ENCODE measurements around the gene EPN3. TPM values are rescaled to one million over a fixed set of nuclear protein-coding genes. Genes with fewer than 3 reads are reported as not detected.

The EPN3 gene
- total RNA-seq, 1 experiment from 2014 or later: 20.5 TPM

GRCh38 chr17:50517504-50518383 is 14.8 kb upstream of the EPN3 start:
- Histone ChIP-seq H3K4me3 (ENCODE audit: low read length) (no peak overlapping the region), H3K9me3 (ENCODE audit: low read length) (no peaks in the 10 kb centered on the region), H3K27me3 (ENCODE audit: low read length) (no peaks in the 10 kb centered on the region), H4K20me1 (ENCODE audit: low read length) (no peaks in the 10 kb centered on the region), H3K27ac (ENCODE audit: low read length) (no peak overlapping the region), H3F3A (ENCODE audit: low read length, unreplicated experiment) (no peaks in the 10 kb centered on the region), H3K9ac (ENCODE audit: low read length) (no peak overlapping the region), H3K4me1 (ENCODE audit: insufficient read depth, low read length) (peaks cover 3% of the 10 kb centered on the region; the same call in 1 of the 2 replicates), H3K9me2 (replicated peaks; ENCODE audit: low read length) (no peaks in the 10 kb centered on the region), H2AFZ (ENCODE audit: low read length) (no peak overlapping the region), H3K4me2 (ENCODE audit: low read length) (no peak overlapping the region), H3K79me2 (ENCODE audit: low read length) (no peaks in the 10 kb centered on the region), H3K36me3 (ENCODE audit: low read depth, low read length) (no peaks in the 10 kb centered on the region)
- ATAC-seq (no peak), DNase-seq (no peak)
- POLR2A ChIA-PET (ENCODE audit: unreplicated experiment): no interaction called here
- intact Hi-C loops (cut with micrococcal nuclease): no loop called here
- CTCF ChIA-PET: no interaction called here
- TF ChIP-seq EZH2 (IDR thresholded peaks at IDR 0.05; ENCODE audit: low read length, unreplicated experiment) (no peak), EZH2phosphoT487 (IDR thresholded peaks at IDR 0.05; ENCODE audit: borderline replicate concordance, low read length) (no peak)
- TF ChIP-seq, protein P1, sequence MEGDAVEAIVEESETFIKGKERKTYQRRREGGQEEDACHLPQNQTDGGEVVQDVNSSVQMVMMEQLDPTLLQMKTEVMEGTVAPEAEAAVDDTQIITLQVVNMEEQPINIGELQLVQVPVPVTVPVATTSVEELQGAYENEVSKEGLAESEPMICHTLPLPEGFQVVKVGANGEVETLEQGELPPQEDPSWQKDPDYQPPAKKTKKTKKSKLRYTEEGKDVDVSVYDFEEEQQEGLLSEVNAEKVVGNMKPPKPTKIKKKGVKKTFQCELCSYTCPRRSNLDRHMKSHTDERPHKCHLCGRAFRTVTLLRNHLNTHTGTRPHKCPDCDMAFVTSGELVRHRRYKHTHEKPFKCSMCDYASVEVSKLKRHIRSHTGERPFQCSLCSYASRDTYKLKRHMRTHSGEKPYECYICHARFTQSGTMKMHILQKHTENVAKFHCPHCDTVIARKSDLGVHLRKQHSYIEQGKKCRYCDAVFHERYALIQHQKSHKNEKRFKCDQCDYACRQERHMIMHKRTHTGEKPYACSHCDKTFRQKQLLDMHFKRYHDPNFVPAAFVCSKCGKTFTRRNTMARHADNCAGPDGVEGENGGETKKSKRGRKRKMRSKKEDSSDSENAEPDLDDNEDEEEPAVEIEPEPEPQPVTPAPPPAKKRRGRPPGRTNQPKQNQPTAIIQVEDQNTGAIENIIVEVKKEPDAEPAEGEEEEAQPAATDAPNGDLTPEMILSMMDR (conservative IDR thresholded peaks at IDR 0.05; ENCODE audit: low read depth, low read length): no peak
- no TSS peak for BruUV-seq (replicated peaks)

DNA sequence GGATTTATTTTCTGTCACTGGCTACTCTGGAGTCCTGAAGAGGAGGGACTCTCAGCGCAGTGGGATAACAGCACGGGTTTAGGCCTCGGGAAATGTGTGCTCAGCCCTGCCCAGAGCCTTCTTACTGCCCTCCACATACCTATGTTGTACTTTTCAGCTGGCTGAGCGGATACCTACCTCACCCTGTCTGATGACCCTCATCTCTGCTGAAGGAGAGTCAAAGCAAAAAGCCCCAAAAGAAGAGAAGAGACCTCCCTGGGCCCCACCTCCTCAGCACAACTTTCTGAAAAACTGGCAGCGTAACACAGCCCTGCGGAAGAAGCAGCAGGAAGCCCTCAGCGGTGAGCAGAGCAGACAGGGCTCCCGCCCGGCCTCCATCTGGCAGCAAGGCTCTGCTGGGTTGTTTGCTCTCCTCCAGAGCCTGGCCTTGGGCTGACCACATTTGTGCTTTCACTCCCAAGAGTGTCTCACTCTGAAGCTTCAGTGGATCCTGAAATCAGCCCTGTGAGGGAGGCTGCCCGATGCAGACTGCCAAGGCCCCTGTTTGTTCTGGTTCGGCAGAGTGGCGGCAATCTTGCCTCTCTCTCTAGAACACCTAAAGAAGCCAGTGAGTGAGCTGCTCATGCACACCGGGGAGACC is 14.0 kb upstream of the EPN3 start:
- Histone ChIP-seq H3K4me1 (ENCODE audit: insufficient read depth, low read length) (peaks cover 3% of the 10 kb centered on the region; the same call in 1 of the 2 replicates), H3K9ac (ENCODE audit: low read length) (no peak overlapping the region)
- no TSS peak for BruUV-seq (replicated peaks)

More for the DNA sequence above, 14.0 kb upstream of the EPN3 start:
- H3K9me3 ChIP-seq (ENCODE audit: low read length): no peaks in the 10 kb centered on the region
- TF ChIP-seq EZH2phosphoT487 (IDR thresholded peaks at IDR 0.05; ENCODE audit: borderline replicate concordance, low read length) (no peak), EZH2 (IDR thresholded peaks at IDR 0.05; ENCODE audit: low read length, unreplicated experiment) (no peak)
- TF ChIP-seq, protein P1 (conservative IDR thresholded peaks at IDR 0.05; ENCODE audit: low read depth, low read length): no peak
- no peaks in the 10 kb centered on the region for H3K9me2 ChIP-seq (replicated peaks; ENCODE audit: low read length)
- DNase-seq: no peak
- no peak for ATAC-seq
- CTCF ChIA-PET: no interaction called here
- H4K20me1 ChIP-seq (ENCODE audit: low read length): no peaks in the 10 kb centered on the region
- H3K4me2 ChIP-seq (ENCODE audit: low read length): no peak overlapping the region
- H3F3A ChIP-seq (ENCODE audit: low read length, unreplicated experiment): no peaks in the 10 kb centered on the region
- H2AFZ ChIP-seq (ENCODE audit: low read length): no peak overlapping the region
- intact Hi-C loops (cut with micrococcal nuclease): no loop called here
- H3K27ac ChIP-seq (ENCODE audit: low read length): no peak overlapping the region
- no peaks in the 10 kb centered on the region for H3K79me2 ChIP-seq (ENCODE audit: low read length)
- H3K36me3 ChIP-seq (ENCODE audit: low read depth, low read length): no peaks in the 10 kb centered on the region
- no peak overlapping the region for H3K4me3 ChIP-seq (ENCODE audit: low read length)
- no peaks in the 10 kb centered on the region for H3K27me3 ChIP-seq (ENCODE audit: low read length)
- POLR2A ChIA-PET (ENCODE audit: unreplicated experiment): no interaction called here

Measured in PC-3 (cell line).